ENCODE data around the gene MCM10.

Gene MCM10

GRCh38 chr10:13219685-13220670 is 58.6 kb downstream of the MCM10 start:
- H3K9ac ChIP-seq: no peak overlapping the region
- no peak overlapping the region for H3K4me3 ChIP-seq
- H3K9me3 ChIP-seq (replicated peaks in 1 of 11): peaks cover 0 to 7% (median 0%) of the 10 kb centered on the region in 11 experiments; a peak in 4 of 22 replicates
- H3K4me2 ChIP-seq: peak overlapping the region in 2 of 11 experiments; percentile 8 to 15; a peak in 1 of 22 replicates
- no peak overlapping the region for H3K27ac ChIP-seq
- no peaks in the 10 kb centered on the region for H4K20me1 ChIP-seq
- TF ChIP-seq Cebpa-rat (IDR thresholded peaks at IDR 0.05): no peak
- no peaks in the 10 kb centered on the region for H3K27me3 ChIP-seq
- peaks cover 0 to 7% (median 0%) of the 10 kb centered on the region in 11 experiments; a peak in 1 of 22 replicates for H3K36me3 ChIP-seq
- H3K4me1 ChIP-seq: peaks cover 0 to 10% (median 5%) of the 10 kb centered on the region in 10 experiments; a peak in 5 of 20 replicates

DNA sequence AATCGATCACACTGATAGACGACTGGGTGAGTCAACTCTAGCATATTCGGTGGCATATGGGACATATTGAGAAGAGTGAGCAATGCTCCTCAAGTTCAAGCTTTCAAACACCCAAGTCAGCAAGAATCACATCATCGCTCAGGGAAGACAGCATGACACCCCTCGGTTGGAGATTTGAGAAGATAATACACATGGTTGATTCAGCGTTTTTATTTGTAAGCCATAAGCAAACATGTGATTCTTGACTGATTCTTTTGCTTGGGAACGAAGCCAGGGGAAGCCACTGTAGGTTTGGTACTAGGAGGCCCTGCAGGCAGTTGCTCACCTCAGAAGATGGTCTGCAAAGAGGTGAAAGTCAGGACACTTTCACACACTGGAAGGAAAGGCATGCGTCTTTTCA is 60.2 kb downstream of the MCM10 start:
- H3K36me3 ChIP-seq: no peaks in the 10 kb centered on the region
- no peak overlapping the region for H3K4me3 ChIP-seq
- peaks cover 0 to 10% (median 5%) of the 10 kb centered on the region in 10 experiments; a peak in 5 of 20 replicates for H3K4me1 ChIP-seq
- no peak overlapping the region for H3K9ac ChIP-seq
- no peak overlapping the region for H3K4me2 ChIP-seq
- no peak overlapping the region for H3K27ac ChIP-seq
- no peak for TF ChIP-seq Cebpa-rat (IDR thresholded peaks at IDR 0.05)
- no peaks in the 10 kb centered on the region for H4K20me1 ChIP-seq
- H3K27me3 ChIP-seq: no peaks in the 10 kb centered on the region
- H3K9me3 ChIP-seq (replicated peaks in 1 of 11): peaks cover 0 to 6% (median 0%) of the 10 kb centered on the region in 11 experiments; a peak in 4 of 22 replicates

DNA sequence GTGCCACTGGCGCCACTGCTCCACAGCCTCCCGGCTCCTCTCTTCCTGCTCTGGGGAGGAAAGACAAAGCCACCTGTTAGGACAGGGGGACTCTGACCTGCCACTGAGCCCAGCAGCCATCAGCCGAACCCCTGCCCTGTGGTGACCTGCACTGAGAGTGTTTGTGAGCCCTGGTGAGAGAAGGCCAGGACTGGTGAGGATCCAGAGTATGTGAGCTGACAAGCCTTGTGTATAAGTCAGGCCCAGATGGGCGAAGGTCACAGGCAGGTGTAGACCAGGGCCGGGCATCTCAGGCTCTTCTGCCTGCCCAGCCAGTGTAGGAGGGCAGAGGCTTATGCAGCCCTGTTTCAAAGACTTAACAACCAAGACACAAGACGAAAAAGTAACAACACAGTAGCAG is 60.8 kb downstream of the MCM10 start:
- Histone ChIP-seq H3K36me3 (no peaks in the 10 kb centered on the region), H3K27ac (no peak overlapping the region), H3K9me3 (replicated peaks in 1 of 11) (peaks cover 0 to under 1% (median 0%) of the 10 kb centered on the region in 11 experiments; a peak in 2 of 22 replicates), H3K9ac (no peak overlapping the region), H3K4me2 (no peak overlapping the region), H3K4me3 (no peak overlapping the region), H4K20me1 (no peaks in the 10 kb centered on the region), H3K27me3 (no peaks in the 10 kb centered on the region), H3K4me1 (peaks cover 0 to 10% (median 5%) of the 10 kb centered on the region in 10 experiments; a peak in 5 of 20 replicates)
- no peak for TF ChIP-seq Cebpa-rat (IDR thresholded peaks at IDR 0.05)

- Histone ChIP-seq H3K9ac (no peak overlapping the region), H4K20me1 (no peaks in the 10 kb centered on the region), H3K4me1 (peaks cover 0 to 10% (median 5%) of the 10 kb centered on the region in 10 experiments; a peak in 5 of 20 replicates), H3K4me3 (no peak overlapping the region), H3K9me3 (replicated peaks in 1 of 11) (no peaks in the 10 kb centered on the region), H3K27ac (no peak overlapping the region), H3K36me3 (no peaks in the 10 kb centered on the region), H3K27me3 (no peaks in the 10 kb centered on the region), H3K4me2 (no peak overlapping the region)
- TF ChIP-seq Cebpa-rat (IDR thresholded peaks at IDR 0.05): no peak
Observed at GRCh38 chr10:13222566-13222965, 61.2 kb downstream of the MCM10 start.

- H3K36me3 ChIP-seq: no peaks in the 10 kb centered on the region
- H4K20me1 ChIP-seq: no peaks in the 10 kb centered on the region
- H3K27me3 ChIP-seq: no peaks in the 10 kb centered on the region
- peaks cover 0 to 10% (median 5%) of the 10 kb centered on the region in 10 experiments; a peak in 5 of 20 replicates for H3K4me1 ChIP-seq
- no peaks in the 10 kb centered on the region for H3K9me3 ChIP-seq (replicated peaks in 1 of 11)
- H3K9ac ChIP-seq: no peak overlapping the region
- no peak overlapping the region for H3K4me3 ChIP-seq
- no peak for TF ChIP-seq Cebpa-rat (IDR thresholded peaks at IDR 0.05)
- no peak overlapping the region for H3K4me2 ChIP-seq
- no peak overlapping the region for H3K27ac ChIP-seq
Observed at GRCh38 chr10:13223241-13223640, 61.9 kb downstream of the MCM10 start.

DNA sequence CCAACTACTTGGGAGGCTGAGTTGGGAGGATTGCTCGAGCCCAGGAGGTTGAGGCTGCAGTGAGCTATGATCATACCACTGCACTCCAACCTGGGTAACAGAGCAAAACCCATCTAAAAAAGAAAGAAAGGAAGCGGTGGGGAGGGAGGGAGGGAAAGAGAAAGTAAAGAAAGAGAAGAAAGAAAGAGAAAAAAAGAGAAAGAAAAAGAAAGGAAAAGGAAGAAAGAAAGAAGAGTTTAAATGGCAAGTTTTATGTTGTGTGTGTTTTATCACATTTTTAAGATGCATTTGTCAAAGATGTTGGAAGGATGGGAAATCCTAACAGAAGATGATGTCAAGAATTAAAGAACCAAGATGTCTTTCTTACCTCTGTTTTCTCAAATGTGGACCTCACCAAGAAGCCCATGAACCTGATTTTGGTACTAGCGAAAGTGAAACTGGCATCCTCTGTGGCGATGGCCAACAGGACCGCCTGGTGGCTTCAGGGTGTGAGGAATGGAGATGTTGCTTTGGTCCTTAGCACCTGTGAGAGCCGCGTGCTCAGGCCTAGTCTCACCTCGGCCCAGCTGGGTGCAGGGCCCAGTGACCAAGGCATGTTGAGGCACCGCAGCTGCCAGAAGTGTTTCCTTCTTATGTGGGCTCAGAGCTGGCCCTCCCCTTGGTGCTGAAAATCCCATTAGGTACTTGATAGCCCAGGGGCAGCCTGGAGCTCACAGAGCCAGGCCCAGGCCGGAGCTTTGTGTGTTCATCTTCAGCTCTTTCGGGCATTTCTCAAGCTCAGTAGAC is 63.0 kb downstream of the MCM10 start:
- H3K27ac ChIP-seq: no peak overlapping the region
- H3K4me3 ChIP-seq: no peak overlapping the region
- H3K4me2 ChIP-seq: no peak overlapping the region
- TF ChIP-seq Cebpa-rat (IDR thresholded peaks at IDR 0.05): no peak
- H3K9ac ChIP-seq: no peak overlapping the region
- peaks cover 0 to 10% (median 5%) of the 10 kb centered on the region in 10 experiments; a peak in 5 of 20 replicates for H3K4me1 ChIP-seq
- H3K36me3 ChIP-seq: no peaks in the 10 kb centered on the region
- H3K27me3 ChIP-seq: no peaks in the 10 kb centered on the region
- H4K20me1 ChIP-seq: no peaks in the 10 kb centered on the region
- no peaks in the 10 kb centered on the region for H3K9me3 ChIP-seq (replicated peaks in 1 of 11)

DNA sequence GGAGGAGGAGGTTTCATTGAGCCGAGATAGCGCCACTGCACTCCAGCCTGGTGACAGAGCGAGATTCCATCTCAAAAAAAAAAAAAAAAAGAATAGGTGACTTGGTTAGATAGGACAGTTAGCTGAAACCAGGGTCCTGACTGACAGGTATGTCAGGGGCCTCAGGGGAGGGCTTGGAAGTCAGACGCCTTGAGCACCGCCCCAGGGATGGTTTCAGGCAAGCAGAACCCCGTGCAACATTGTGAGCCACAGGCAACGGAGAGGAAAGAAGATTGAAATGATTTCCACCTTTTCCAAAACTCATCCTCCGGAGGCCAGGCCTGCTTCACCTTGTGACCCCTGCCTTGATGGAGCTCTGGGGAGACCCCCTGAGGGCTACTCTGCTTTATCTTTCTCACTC is 64.2 kb downstream of the MCM10 start:
- H3K4me3 ChIP-seq: no peak overlapping the region
- H3K9ac ChIP-seq: no peak overlapping the region
- no peaks in the 10 kb centered on the region for H4K20me1 ChIP-seq
- no peaks in the 10 kb centered on the region for H3K27me3 ChIP-seq
- H3K4me2 ChIP-seq: no peak overlapping the region
- H3K9me3 ChIP-seq (replicated peaks in 1 of 11): no peaks in the 10 kb centered on the region
- H3K27ac ChIP-seq: no peak overlapping the region
- H3K36me3 ChIP-seq: no peaks in the 10 kb centered on the region
- TF ChIP-seq Cebpa-rat (IDR thresholded peaks at IDR 0.05): no peak
- no peaks in the 10 kb centered on the region; a peak in 1 of 20 replicates for H3K4me1 ChIP-seq

DNA sequence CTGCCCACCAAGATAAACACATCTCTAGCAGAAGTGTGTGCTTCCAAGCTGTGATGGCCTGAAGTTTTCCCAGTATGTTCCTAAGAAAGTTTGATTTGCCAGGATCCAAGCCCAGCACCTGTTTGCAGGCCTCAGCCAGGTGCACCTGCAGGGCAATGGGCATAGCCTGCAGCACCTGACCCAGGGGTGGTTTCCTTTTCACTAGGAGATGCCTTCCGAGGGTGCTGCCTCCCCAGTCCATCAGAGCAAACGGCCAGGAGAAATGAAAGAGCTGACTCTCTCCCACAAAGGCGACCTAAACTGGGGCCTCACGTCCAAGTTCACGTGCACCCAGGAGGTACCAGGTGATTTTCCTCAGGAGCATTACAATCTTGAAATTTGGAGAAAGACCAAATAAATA is 65.7 kb downstream of the MCM10 start:
- Histone ChIP-seq H3K4me1 (no peaks in the 10 kb centered on the region), H3K9ac (no peak overlapping the region), H4K20me1 (no peaks in the 10 kb centered on the region), H3K9me3 (replicated peaks in 1 of 11) (no peaks in the 10 kb centered on the region), H3K27me3 (no peaks in the 10 kb centered on the region), H3K27ac (no peak overlapping the region), H3K36me3 (no peaks in the 10 kb centered on the region), H3K4me3 (no peak overlapping the region), H3K4me2 (no peak overlapping the region)
- no peak for TF ChIP-seq Cebpa-rat (IDR thresholded peaks at IDR 0.05)

DNA sequence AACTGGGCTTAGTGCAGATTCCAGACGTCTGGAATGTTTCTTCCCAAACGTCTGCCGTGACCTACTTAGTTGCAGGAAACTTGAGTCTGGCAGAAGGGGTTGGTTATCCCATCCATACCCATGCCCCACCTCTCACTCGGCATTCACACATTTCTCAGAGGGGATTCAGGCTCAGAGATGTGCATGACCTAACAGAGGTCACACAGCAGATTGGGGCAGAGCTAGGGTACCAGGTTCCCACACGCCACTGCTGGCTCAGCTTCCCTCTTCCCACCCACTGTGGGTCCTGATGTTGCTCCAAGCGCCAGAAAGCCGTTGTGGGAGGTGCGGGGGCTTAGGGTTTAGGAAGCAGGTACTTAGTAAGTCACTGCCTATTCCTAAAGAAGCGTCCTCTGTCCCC is 69.8 kb downstream of the MCM10 start:
- Histone ChIP-seq H3K9ac (no peak overlapping the region), H3K4me3 (no peak overlapping the region), H3K4me2 (no peak overlapping the region), H4K20me1 (no peaks in the 10 kb centered on the region), H3K4me1 (peaks cover 0 to 23% (median 14%) of the 10 kb centered on the region in 10 experiments; a peak in 13 of 20 replicates), H3K9me3 (replicated peaks in 1 of 11) (no peaks in the 10 kb centered on the region), H3K27ac (no peak overlapping the region), H3K36me3 (no peaks in the 10 kb centered on the region), H3K27me3 (no peaks in the 10 kb centered on the region)
- TF ChIP-seq Cebpa-rat (IDR thresholded peaks at IDR 0.05): no peak
